Urothelium cell line (cell line): ENCODE data around the gene SELENOS.

Experiments
- DNase-seq: peaks from one replicate; pipeline ENCODE4 v3.0.0; 2011; ENCODE audit warnings: low spot score, mixed read lengths
- FAIRE-seq: peaks from 2 replicates; lab custom pipeline; 2011; peaks lifted over from hg19 to GRCh38; lab: Jason Lieb, UNC

The SELENOS gene

GRCh38 chr15:101225658-101226057 is 51.6 kb downstream of the SELENOS start:
- FAIRE-seq: no peak
- DNase-seq: no peak
